Measurements from ENCODE around the gene MOB3A.

Gene MOB3A

GRCh38 chr19:2103045-2103707 is 7.0 kb upstream of the MOB3A start:
- H3K9me3 ChIP-seq (replicated peaks in 1 of 2; ENCODE audit: control insufficient read depth in 2 of 2, insufficient read depth in 1 of 2, low read depth in 1 of 2, low read length in 2 of 2): peaks cover 0 to 5% of the 10 kb centered on the region in 2 donors
- H3K4me2 ChIP-seq (ENCODE audit: insufficient read depth, low read length, poor library complexity, severe bottlenecking): no peak overlapping the region
- H3K18ac ChIP-seq (ENCODE audit: low read length): peak overlapping the region; percentile 17
- H3K4ac ChIP-seq (ENCODE audit: low read length): no peak overlapping the region
- peak overlapping the region; percentile 17 for H4K8ac ChIP-seq (ENCODE audit: low read depth, low read length)
- DNase-seq (ENCODE audit: low spot score): no peak
- H2BK15ac ChIP-seq (ENCODE audit: low read length): no peak overlapping the region
- H3K23ac ChIP-seq (ENCODE audit: low read depth, low read length, poor library complexity): no peak overlapping the region
- peaks cover 62 to 83% of the 10 kb centered on the region in 2 donors for H3K36me3 ChIP-seq (replicated peaks in 1 of 2; ENCODE audit: control insufficient read depth in 2 of 2, insufficient read depth in 2 of 2, low read length in 2 of 2)
- no peak overlapping the region for H2AK5ac ChIP-seq (ENCODE audit: low read depth, low read length)
- H3K4me1 ChIP-seq (ENCODE audit: control insufficient read depth in 2 of 2, insufficient read depth in 1 of 2, low read depth in 1 of 2, low read length in 2 of 2): no peaks in the 10 kb centered on the region
- H3K27me3 ChIP-seq (ENCODE audit: control insufficient read depth in 3 of 3, insufficient read depth in 3 of 3, low read depth in 1 of 3, low read length in 3 of 3): no peaks in the 10 kb centered on the region
- no peak overlapping the region for H3K4me3 ChIP-seq (ENCODE audit: low read length in 2 of 2)
- WGBS, 2 donors (ENCODE audit: extremely low coverage in 2 of 2, insufficient read length in 2 of 2, insufficient replicate concordance in 1 of 2): no CpG with 5 or more reads among the region's 20 CpGs
- H3K14ac ChIP-seq (ENCODE audit: low read length): no peak overlapping the region
- H2BK120ac ChIP-seq (ENCODE audit: low read depth, low read length): no peak overlapping the region
- no peak overlapping the region for H3K27ac ChIP-seq (replicated peaks; ENCODE audit: low read length)
- H2BK12ac ChIP-seq (ENCODE audit: low read length): no peak overlapping the region
- peak overlapping the region; percentile 82 for H2BK5ac ChIP-seq (ENCODE audit: low read length)
- H3K79me1 ChIP-seq (ENCODE audit: low read depth, low read length): peaks cover 16% of the 10 kb centered on the region
- H2AFZ ChIP-seq (ENCODE audit: low read length): no peak overlapping the region
- no peak overlapping the region for H4K91ac ChIP-seq (ENCODE audit: low read depth, low read length, poor library complexity)
- no peak overlapping the region for H3K9ac ChIP-seq (ENCODE audit: low read depth, low read length, poor library complexity)

GRCh38 chr19:2101417-2102335 is 5.5 kb upstream of the MOB3A start:
- H3K18ac ChIP-seq (ENCODE audit: low read length): no peak overlapping the region
- no peak overlapping the region for H3K4ac ChIP-seq (ENCODE audit: low read length)
- H4K8ac ChIP-seq (ENCODE audit: low read depth, low read length): no peak overlapping the region
- no peak for DNase-seq (ENCODE audit: low spot score)
- H3K9ac ChIP-seq (ENCODE audit: low read depth, low read length, poor library complexity): no peak overlapping the region
- H3K14ac ChIP-seq (ENCODE audit: low read length): no peak overlapping the region
- no peak overlapping the region for H3K27ac ChIP-seq (replicated peaks; ENCODE audit: low read length)
- no peak overlapping the region for H2AFZ ChIP-seq (ENCODE audit: low read length)
- WGBS, 2 donors (ENCODE audit: extremely low coverage in 2 of 2, insufficient read length in 2 of 2, insufficient replicate concordance in 1 of 2): no CpG with 5 or more reads among the region's 45 CpGs
- no peak overlapping the region for H2BK120ac ChIP-seq (ENCODE audit: low read depth, low read length)
- H3K27me3 ChIP-seq (ENCODE audit: control insufficient read depth in 3 of 3, insufficient read depth in 3 of 3, low read depth in 1 of 3, low read length in 3 of 3): no peaks in the 10 kb centered on the region
- no peak overlapping the region for H2BK5ac ChIP-seq (ENCODE audit: low read length)
- H3K79me1 ChIP-seq (ENCODE audit: low read depth, low read length): peaks cover 16% of the 10 kb centered on the region
- H3K36me3 ChIP-seq (replicated peaks in 1 of 2; ENCODE audit: control insufficient read depth in 2 of 2, insufficient read depth in 2 of 2, low read length in 2 of 2): peaks cover 54 to 70% of the 10 kb centered on the region in 2 donors
- no peak overlapping the region for H3K4me2 ChIP-seq (ENCODE audit: insufficient read depth, low read length, poor library complexity, severe bottlenecking)
- H2BK12ac ChIP-seq (ENCODE audit: low read length): no peak overlapping the region
- no peak overlapping the region for H2BK15ac ChIP-seq (ENCODE audit: low read length)
- H3K9me3 ChIP-seq (replicated peaks in 1 of 2; ENCODE audit: control insufficient read depth in 2 of 2, insufficient read depth in 1 of 2, low read depth in 1 of 2, low read length in 2 of 2): peaks cover 0 to 5% of the 10 kb centered on the region in 2 donors
- peak overlapping the region; percentile 89 for H3K23ac ChIP-seq (ENCODE audit: low read depth, low read length, poor library complexity)
- no peak overlapping the region for H2AK5ac ChIP-seq (ENCODE audit: low read depth, low read length)
- no peak overlapping the region for H3K4me3 ChIP-seq (ENCODE audit: low read length in 2 of 2)
- no peak overlapping the region for H4K91ac ChIP-seq (ENCODE audit: low read depth, low read length, poor library complexity)
- H3K4me1 ChIP-seq (ENCODE audit: control insufficient read depth in 2 of 2, insufficient read depth in 1 of 2, low read depth in 1 of 2, low read length in 2 of 2): peaks cover 2 to 6% of the 10 kb centered on the region in 2 donors

GRCh38 chr19:2100719-2101061 is 4.6 kb upstream of the MOB3A start:
- no peaks in the 10 kb centered on the region for H3K9me3 ChIP-seq (replicated peaks in 1 of 2; ENCODE audit: control insufficient read depth in 2 of 2, insufficient read depth in 1 of 2, low read depth in 1 of 2, low read length in 2 of 2)
- H2AFZ ChIP-seq (ENCODE audit: low read length): no peak overlapping the region
- WGBS, 2 donors (ENCODE audit: extremely low coverage in 2 of 2, insufficient read length in 2 of 2, insufficient replicate concordance in 1 of 2): no CpG with 5 or more reads among the region's 11 CpGs
- no peak overlapping the region for H3K27ac ChIP-seq (replicated peaks; ENCODE audit: low read length)
- H3K27me3 ChIP-seq (ENCODE audit: control insufficient read depth in 3 of 3, insufficient read depth in 3 of 3, low read depth in 1 of 3, low read length in 3 of 3): no peaks in the 10 kb centered on the region
- H4K91ac ChIP-seq (ENCODE audit: low read depth, low read length, poor library complexity): no peak overlapping the region
- peaks cover 46 to 60% of the 10 kb centered on the region in 2 donors for H3K36me3 ChIP-seq (replicated peaks in 1 of 2; ENCODE audit: control insufficient read depth in 2 of 2, insufficient read depth in 2 of 2, low read length in 2 of 2)
- H3K4ac ChIP-seq (ENCODE audit: low read length): no peak overlapping the region
- no peak overlapping the region for H2BK12ac ChIP-seq (ENCODE audit: low read length)
- H3K4me3 ChIP-seq (ENCODE audit: low read length in 2 of 2): no peak overlapping the region
- peaks cover 14% of the 10 kb centered on the region for H3K79me1 ChIP-seq (ENCODE audit: low read depth, low read length)
- H3K23ac ChIP-seq (ENCODE audit: low read depth, low read length, poor library complexity): no peak overlapping the region
- peaks cover 2 to 6% of the 10 kb centered on the region in 2 donors for H3K4me1 ChIP-seq (ENCODE audit: control insufficient read depth in 2 of 2, insufficient read depth in 1 of 2, low read depth in 1 of 2, low read length in 2 of 2)
- H2BK5ac ChIP-seq (ENCODE audit: low read length): no peak overlapping the region
- no peak overlapping the region for H2BK120ac ChIP-seq (ENCODE audit: low read depth, low read length)
- no peak overlapping the region for H2BK15ac ChIP-seq (ENCODE audit: low read length)
- H3K9ac ChIP-seq (ENCODE audit: low read depth, low read length, poor library complexity): no peak overlapping the region
- H2AK5ac ChIP-seq (ENCODE audit: low read depth, low read length): no peak overlapping the region
- H3K4me2 ChIP-seq (ENCODE audit: insufficient read depth, low read length, poor library complexity, severe bottlenecking): no peak overlapping the region
- no peak overlapping the region for H4K8ac ChIP-seq (ENCODE audit: low read depth, low read length)
- no peak for DNase-seq (ENCODE audit: low spot score)
- no peak overlapping the region for H3K18ac ChIP-seq (ENCODE audit: low read length)
- no peak overlapping the region for H3K14ac ChIP-seq (ENCODE audit: low read length)

Measured in neuronal stem cell (in vitro differentiated cells).